IPS-NIHi11 (cell line): ENCODE results near the gene TGM5.
"Not testable (repeated sequence)": the region's sequence is repeated elsewhere in the genome, so short reads cannot be mapped to it uniquely, and the experiment has no call there.

Experiments used
- DNase-seq: peaks from one replicate; pipeline ENCODE4 v3.0.0; 2012; ENCODE audit warnings: mixed read lengths, low spot score

Gene TGM5

GRCh38 chr15:43244092-43244491 is 22.6 kb downstream of the TGM5 start:
- no peak for DNase-seq

GRCh38 chr15:43243020-43243645 is 23.6 kb downstream of the TGM5 start:
- no peak for DNase-seq

- DNase-seq = no peak
Measured at GRCh38 chr15:43242616-43243015, 24.1 kb downstream of the TGM5 start.

GRCh38 chr15:43241100-43241499 is 25.6 kb downstream of the TGM5 start:
- DNase-seq = no peak

GRCh38 chr15:43239732-43240491 is 26.8 kb downstream of the TGM5 start:
- no peak for DNase-seq

GRCh38 chr15:43238671-43239131 is 28.0 kb downstream of the TGM5 start:
- no peak for DNase-seq

GRCh38 chr15:43237842-43238470 is 28.8 kb downstream of the TGM5 start:
- DNase-seq = no peak

GRCh38 chr15:43235536-43235935 is 31.2 kb downstream of the TGM5 start:
- no peak for DNase-seq

- no peak for DNase-seq
Measured at GRCh38 chr15:43232289-43232874, 34.3 kb downstream of the TGM5 start.

- DNase-seq = no peak
Measured at GRCh38 chr15:43230640-43231115, 36.0 kb downstream of the TGM5 start.

- no peak for DNase-seq
Measured at GRCh38 chr15:43229977-43230376, 36.8 kb downstream of the TGM5 start.

- DNase-seq = no peak
Measured at GRCh38 chr15:43226436-43227305, 40.1 kb downstream of the TGM5 start.

- not testable (repeated sequence) for DNase-seq
Measured at GRCh38 chr15:43225950-43226255, 40.8 kb downstream of the TGM5 start.

- peak; percentile 68 for DNase-seq
Measured at GRCh38 chr15:43225201-43225949, 41.4 kb downstream of the TGM5 start.

- no peak for DNase-seq
Measured at GRCh38 chr15:43221422-43221821, 45.3 kb downstream of the TGM5 start.

- no peak for DNase-seq
Measured at GRCh38 chr15:43220991-43221403, 45.7 kb downstream of the TGM5 start, which contains the start of gene EPB42. TSS of gene EPB42 (minus strand) at chr15:43221018. CDS start at chr15:43220825, 193 bp downstream.

GRCh38 chr15:43219929-43220928 is 46.5 kb downstream of the TGM5 start:
- DNase-seq = no peak

GRCh38 chr15:43218908-43219706 is 47.6 kb downstream of the TGM5 start:
- DNase-seq = peak; percentile 84

- no peak for DNase-seq
Measured at GRCh38 chr15:43215961-43216360, 50.8 kb downstream of the TGM5 start.
